ENCODE data around the gene TRIB2. TPM values are rescaled to one million over a fixed set of nuclear protein-coding genes. Genes with fewer than 3 reads are reported as not detected.

The TRIB2 gene
- polyA plus RNA-seq, 3 donors = 0.29 to 2.6 (median 0.51) TPM

- Mint-ChIP-seq H3K4me1 (no peaks in the 10 kb centered on the region), H3K36me3 (no peaks in the 10 kb centered on the region), H3K27ac (no peak overlapping the region), H3K27me3 (ENCODE audit: low read depth in 3 of 3) (peaks cover 2 to 6% (median 3%) of the 10 kb centered on the region in 3 donors), H3K4me3 (no peak overlapping the region), H3K9me3 (peaks cover 0 to 13% (median 5%) of the 10 kb centered on the region in 7 donors)
- no peaks in the 10 kb centered on the region for H4K20me1 ChIP-seq (ENCODE audit: insufficient read depth, low read length)
- H2AFZ ChIP-seq (ENCODE audit: insufficient read depth, low read depth, low read length, poor library complexity, severe bottlenecking) = no peak overlapping the region
- intact Hi-C loops (cut with micrococcal nuclease) = no loop called here
- peaks cover 0 to 2% of the 10 kb centered on the region in 2 donors for H3K27me3 ChIP-seq (ENCODE audit: control insufficient read depth in 2 of 2, insufficient read depth in 2 of 2, low read length in 2 of 2)
- H3K9me3 ChIP-seq (replicated peaks in 1 of 2; ENCODE audit: control insufficient read depth in 1 of 2, insufficient read depth in 1 of 2, low read length in 2 of 2) = peaks cover 0 to 5% of the 10 kb centered on the region in 2 donors
- H3K4me1 ChIP-seq (ENCODE audit: control insufficient read depth in 1 of 2, insufficient read depth in 2 of 2, low read length in 2 of 2) = no peaks in the 10 kb centered on the region
- no peaks in the 10 kb centered on the region for H3K36me3 ChIP-seq (replicated peaks in 1 of 2; ENCODE audit: control insufficient read depth in 1 of 2, insufficient read depth in 2 of 2, low read length in 2 of 2)
- no peak overlapping the region for H3K9ac ChIP-seq (ENCODE audit: insufficient read depth, low read length, poor library complexity, severe bottlenecking)
- no peak for DNase-seq
- H3K4me2 ChIP-seq (replicated peaks; ENCODE audit: extremely low read depth, low read length, poor library complexity, severe bottlenecking) = no peak overlapping the region
- no peak overlapping the region for H3K27ac ChIP-seq (ENCODE audit: low read depth in 1 of 2, low read length in 2 of 2)
- H3K79me2 ChIP-seq (ENCODE audit: insufficient read depth, low read length) = no peaks in the 10 kb centered on the region
- 83% methylated on average over 6 of the region's 6 CpGs for WGBS (ENCODE audit: insufficient coverage)
- no peak overlapping the region for H3K4me3 ChIP-seq (replicated peaks in 1 of 3; ENCODE audit: low read depth in 2 of 3, low read length in 3 of 3)
- no peak for TF ChIP-seq CTCF (IDR thresholded peaks at IDR 0.05)
Observed at GRCh38 chr2:12778369-12778768, 61.6 kb downstream of the TRIB2 start.

GRCh38 chr2:12778811-12779579, 62.3 kb downstream of the TRIB2 start:
- no peak overlapping the region for H3K27ac ChIP-seq (ENCODE audit: low read depth in 1 of 2, low read length in 2 of 2)
- no peaks in the 10 kb centered on the region for H3K4me1 ChIP-seq (ENCODE audit: control insufficient read depth in 1 of 2, insufficient read depth in 2 of 2, low read length in 2 of 2)
- peaks cover 0 to 5% of the 10 kb centered on the region in 2 donors for H3K9me3 ChIP-seq (replicated peaks in 1 of 2; ENCODE audit: control insufficient read depth in 1 of 2, insufficient read depth in 1 of 2, low read length in 2 of 2)
- no peak overlapping the region for H3K4me2 ChIP-seq (replicated peaks; ENCODE audit: extremely low read depth, low read length, poor library complexity, severe bottlenecking)
- H2AFZ ChIP-seq (ENCODE audit: insufficient read depth, low read depth, low read length, poor library complexity, severe bottlenecking) = no peak overlapping the region
- DNase-seq = no peak
- H3K4me3 Mint-ChIP-seq = no peak overlapping the region
- H3K36me3 Mint-ChIP-seq = no peaks in the 10 kb centered on the region
- H3K9ac ChIP-seq (ENCODE audit: insufficient read depth, low read length, poor library complexity, severe bottlenecking) = no peak overlapping the region
- H3K4me3 ChIP-seq (replicated peaks in 1 of 3; ENCODE audit: low read depth in 2 of 3, low read length in 3 of 3) = no peak overlapping the region
- intact Hi-C loops (cut with micrococcal nuclease) = no loop called here
- 93% methylated on average over 5 of the region's 12 CpGs for WGBS (ENCODE audit: insufficient coverage)
- TF ChIP-seq CTCF (IDR thresholded peaks at IDR 0.05) = no peak
- peaks cover 0 to 12% (median 6%) of the 10 kb centered on the region in 7 donors for H3K9me3 Mint-ChIP-seq
- no peak overlapping the region for H3K27ac Mint-ChIP-seq
- no peaks in the 10 kb centered on the region for H3K79me2 ChIP-seq (ENCODE audit: insufficient read depth, low read length)
- H3K36me3 ChIP-seq (replicated peaks in 1 of 2; ENCODE audit: control insufficient read depth in 1 of 2, insufficient read depth in 2 of 2, low read length in 2 of 2) = no peaks in the 10 kb centered on the region
- H3K27me3 Mint-ChIP-seq (ENCODE audit: low read depth in 3 of 3) = peaks cover 0 to 6% (median 3%) of the 10 kb centered on the region in 3 donors
- no peaks in the 10 kb centered on the region for H3K4me1 Mint-ChIP-seq
- no peaks in the 10 kb centered on the region for H4K20me1 ChIP-seq (ENCODE audit: insufficient read depth, low read length)
- H3K27me3 ChIP-seq (ENCODE audit: control insufficient read depth in 2 of 2, insufficient read depth in 2 of 2, low read length in 2 of 2) = peaks cover 0 to 2% of the 10 kb centered on the region in 2 donors
